Osteocyte (in vitro differentiated cells): ENCODE data around the gene CERS1. TPM values are rescaled to one million over a fixed set of nuclear protein-coding genes. Genes with fewer than 3 reads are reported as not detected.

Experiments
- DNase-seq: peaks from one replicate; pipeline ENCODE4 v3.0.0; 2021; ENCODE audit warnings: mixed read lengths; ENCODE audit not compliant: unreplicated experiment; ENCODE audit errors: extremely low spot score
- H3K27ac Mint-ChIP-seq: one replicate; pipeline ENCODE4 v1.8.0; 2021; ENCODE audit warnings: mild to moderate bottlenecking, mixed read lengths; ENCODE audit not compliant: unreplicated experiment
- H3K27me3 Mint-ChIP-seq: one replicate; pipeline ENCODE4 v1.8.0; 2021; ENCODE audit warnings: mixed read lengths; ENCODE audit not compliant: unreplicated experiment
- H3K36me3 Mint-ChIP-seq: one replicate; pipeline ENCODE4 v1.8.0; 2021; ENCODE audit warnings: mixed read lengths; ENCODE audit not compliant: unreplicated experiment
- H3K4me1 Mint-ChIP-seq: one replicate; pipeline ENCODE4 v1.8.0; 2021; ENCODE audit warnings: mixed read lengths; ENCODE audit not compliant: unreplicated experiment
- H3K4me3 Mint-ChIP-seq: one replicate; pipeline ENCODE4 v1.8.0; 2021; ENCODE audit warnings: mild to moderate bottlenecking, moderate library complexity, mixed read lengths; ENCODE audit not compliant: unreplicated experiment
- H3K9me3 Mint-ChIP-seq: one replicate; pipeline ENCODE4 v1.8.0; 2021; ENCODE audit warnings: mixed read lengths; ENCODE audit not compliant: unreplicated experiment
- CTCF ChIP-seq: fragments of 200-600 bp; sonication (generic); IDR thresholded peaks from 2 replicates; pipeline ENCODE4 v1.5.0; 2021; ENCODE audit warnings: antibody characterized with exemption, mild to moderate bottlenecking, moderate library complexity
- total RNA-seq: library from RNA; stranded (reverse); gene quantifications from 2 replicates; pipeline ENCODE4 v1.2.1, GENCODE V29; 2021

Gene CERS1
- total RNA-seq, 1 donor from 2014 or later = 6.5 TPM

GRCh38 chr19:18901491-18901890 is 5.5 kb upstream of the CERS1 start:
- no peak for DNase-seq
- Mint-ChIP-seq H3K27me3 (no peaks in the 10 kb centered on the region), H3K4me1 (peaks cover 2% of the 10 kb centered on the region), H3K9me3 (no peaks in the 10 kb centered on the region), H3K4me3 (no peak overlapping the region), H3K27ac (no peak overlapping the region), H3K36me3 (peaks cover 5% of the 10 kb centered on the region)
- TF ChIP-seq CTCF = no peak

GRCh38 chr19:18900700-18901481 is 4.9 kb upstream of the CERS1 start:
- Mint-ChIP-seq H3K36me3 (peaks cover 5% of the 10 kb centered on the region), H3K4me1 (peaks cover 3% of the 10 kb centered on the region), H3K27me3 (no peaks in the 10 kb centered on the region), H3K27ac (no peak overlapping the region), H3K9me3 (no peaks in the 10 kb centered on the region), H3K4me3 (no peak overlapping the region)
- no peak for TF ChIP-seq CTCF
- DNase-seq = no peak

DNA sequence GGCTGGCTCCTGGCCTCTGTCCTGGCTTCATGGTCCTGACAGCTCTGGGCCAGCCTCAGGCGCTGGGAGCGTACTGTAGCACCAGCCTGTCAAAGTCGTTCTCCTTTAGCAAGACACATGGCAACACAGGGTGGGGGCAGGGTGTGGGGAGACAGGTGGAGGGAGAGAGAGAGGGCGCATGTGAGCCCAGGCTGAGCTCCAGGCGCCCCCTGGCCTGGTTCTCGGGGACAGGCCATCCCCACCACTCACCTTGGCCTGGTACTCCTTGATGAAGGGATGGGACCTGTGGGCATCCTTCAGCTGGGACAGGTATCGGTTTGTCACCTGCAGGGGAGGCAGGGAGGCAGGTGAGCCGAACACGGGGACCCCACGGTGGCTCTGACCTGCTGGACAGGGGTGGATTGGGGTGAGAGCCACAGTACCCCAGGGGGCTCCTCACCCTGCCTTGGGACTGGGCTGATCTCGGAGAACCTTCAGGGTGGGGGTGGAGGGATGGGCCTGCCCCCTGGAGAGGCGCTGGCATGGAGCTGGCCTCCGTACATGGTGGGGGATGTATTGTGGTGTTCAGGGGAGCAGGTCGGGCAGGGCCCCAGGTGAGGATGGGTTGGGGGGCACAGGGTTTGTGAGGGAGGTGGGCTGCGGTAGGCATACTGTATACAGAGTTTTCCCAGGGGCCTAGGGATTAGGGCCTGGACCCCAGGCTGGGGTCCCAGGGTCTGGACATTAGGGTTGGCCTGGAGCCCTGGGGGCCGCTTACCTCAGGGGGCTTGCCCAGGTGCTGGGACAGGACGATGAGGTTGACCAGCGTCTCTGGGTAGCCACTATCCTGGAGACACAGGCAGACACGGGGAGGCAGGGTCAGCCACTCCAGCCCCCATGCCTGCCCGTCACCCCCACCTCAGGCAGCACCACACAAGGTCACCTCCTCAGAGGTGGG is 3.9 kb upstream of the CERS1 start:
- no peaks in the 10 kb centered on the region for H3K27me3 Mint-ChIP-seq
- TF ChIP-seq CTCF = no peak
- peaks cover 2% of the 10 kb centered on the region for H3K36me3 Mint-ChIP-seq
- no peak overlapping the region for H3K27ac Mint-ChIP-seq
- H3K4me1 Mint-ChIP-seq = peaks cover 3% of the 10 kb centered on the region
- no peak overlapping the region for H3K4me3 Mint-ChIP-seq
- no peak for DNase-seq
- H3K9me3 Mint-ChIP-seq = no peaks in the 10 kb centered on the region

GRCh38 chr19:18898607-18899408 is 2.9 kb upstream of the CERS1 start:
- Mint-ChIP-seq H3K36me3 (peaks cover 1% of the 10 kb centered on the region), H3K9me3 (no peaks in the 10 kb centered on the region), H3K27ac (no peak overlapping the region), H3K27me3 (no peaks in the 10 kb centered on the region), H3K4me3 (no peak overlapping the region), H3K4me1 (peaks cover 3% of the 10 kb centered on the region)
- no peak for TF ChIP-seq CTCF
- no peak for DNase-seq
